OCI-LY7 (cell line): Measurements from ENCODE around the gene GP1BB. TPM values are rescaled to one million over a fixed set of nuclear protein-coding genes. Genes with fewer than 3 reads are reported as not detected.
"Not testable (repeated sequence)": the region's sequence is repeated elsewhere in the genome, so short reads cannot be mapped to it uniquely, and the experiment has no call there.

Experiments used
- BruUV-seq: library from RNA; stranded (reverse); fragments of 400-500 nt; replicated peaks from 2 replicates; lab custom pipeline; 2021; lab: Mats Ljungman, UMichigan
- CTCF ChIA-PET: fragments of 300-600 bp; sonication (Branson Sonifier 250); formaldehyde crosslinking; loops from one replicate; lab custom pipeline; 2022; ENCODE audit warnings: antibody characterized with exemption; ENCODE audit not compliant: unreplicated experiment; lab: Charles Lee
- POLR2A ChIA-PET: fragments of 300-600 bp; sonication (Branson Sonifier 250); formaldehyde crosslinking; loops from one replicate; lab custom pipeline; 2022; ENCODE audit warnings: antibody characterized with exemption; lab: Charles Lee
- DNase-seq: peaks from one replicate; pipeline ENCODE4 v3.0.0-alpha.2; 2015; ENCODE audit warnings: low spot score
- H2AFZ ChIP-seq: fragments of 200-600 bp; sonication (generic), shearing (Covaris generic); 2 replicates; pipeline ENCODE4 v1.6.1; 2014; ENCODE audit warnings: mild to moderate bottlenecking, antibody characterized with exemption, low read length, moderate library complexity
- H3K27ac ChIP-seq: fragments of 200-600 bp; sonication (generic); 2 replicates; pipeline ENCODE4 v1.5.1; 2014; ENCODE audit warnings: mixed run types, low read depth, mild to moderate bottlenecking, moderate library complexity, low read length, inconsistent platforms; ENCODE audit not compliant: poor library complexity, severe bottlenecking
- H3K36me3 ChIP-seq: fragments of 200-600 bp; sonication (generic); 2 replicates; pipeline ENCODE4 v1.6.1; 2014; ENCODE audit warnings: mild to moderate bottlenecking, antibody characterized with exemption, low read length, moderate library complexity, mixed read lengths; ENCODE audit not compliant: insufficient read depth
- H3K4me1 ChIP-seq: fragments of 200-600 bp; sonication (generic); 2 replicates; pipeline ENCODE4 v1.5.1; 2014; ENCODE audit warnings: mild to moderate bottlenecking, low read length; ENCODE audit not compliant: insufficient read depth, poor library complexity, severe bottlenecking
- H3K4me2 ChIP-seq: fragments of 200-600 bp; sonication (generic); 2 replicates; pipeline ENCODE4 v1.6.1; 2014; ENCODE audit warnings: mild to moderate bottlenecking, low read length
- H3K4me3 ChIP-seq: fragments of 200-600 bp; sonication (generic); 2 replicates; pipeline ENCODE4 v1.5.1; 2014; ENCODE audit warnings: mild to moderate bottlenecking, low read depth, low read length; ENCODE audit not compliant: poor library complexity, severe bottlenecking
- H3K79me2 ChIP-seq: fragments of 200-600 bp; sonication (generic); 2 replicates; pipeline ENCODE4 v1.6.1; 2016; ENCODE audit warnings: low read depth, mild to moderate bottlenecking, low read length, moderate library complexity, mixed read lengths; ENCODE audit not compliant: insufficient read depth
- H3K9me2 ChIP-seq: fragments of 200-600 bp; sonication (generic); 2 replicates; pipeline ENCODE4 v1.6.1; 2016; ENCODE audit warnings: mild to moderate bottlenecking, low read length, mixed read lengths; ENCODE audit not compliant: insufficient read depth
- H3K9me3 ChIP-seq: fragments of 200-600 bp; sonication (generic); 2 replicates; pipeline ENCODE4 v1.6.1; 2014; ENCODE audit warnings: mild to moderate bottlenecking, mixed run types, low read length, mixed read lengths
- H4K20me1 ChIP-seq: fragments of 200-600 bp; sonication (generic); 2 replicates; pipeline ENCODE4 v1.6.1; 2014; ENCODE audit warnings: mild to moderate bottlenecking, antibody characterized with exemption, low read length, moderate library complexity, mixed read lengths; ENCODE audit not compliant: insufficient read depth
- EZH2phosphoT487 ChIP-seq: fragments of 200-600 bp; sonication (generic); IDR thresholded peaks from 2 replicates; pipeline ENCODE4 v1.6.1; 2018; ENCODE audit warnings: low read depth, borderline replicate concordance, mild to moderate bottlenecking, mixed run types, antibody characterized with exemption, low read length, moderate library complexity, mixed read lengths
- intact Hi-C: fragments of 100-400 bp; cut with micrococcal nuclease; formaldehyde crosslinking; loops from one replicate; pipeline ENCODE4 v1.10.0; 2022; ENCODE audit not compliant: unreplicated experiment
- total RNA-seq, 2 experiments: library from RNA; depleted of rRNA in 1 of 2; stranded (reverse); fragments of >200 nt in 1 of 2; shearing (Covaris generic) in 1 of 2; gene quantifications; 2 replicates each; pipeline ENCODE4 v1.2.3, GENCODE V29; 2014 to 2022
- TF ChIP-seq, protein P1 (sequence below): fragments of 200-600 bp; sonication (generic); conservative IDR thresholded peaks from 2 replicates; pipeline ENCODE4 v1.5.1; 2014; ENCODE audit warnings: mild to moderate bottlenecking, antibody characterized with exemption, low read length, moderate library complexity, mixed read lengths

Gene GP1BB
- total RNA-seq, 2 experiments from 2014 or later, result not detected

DNA sequence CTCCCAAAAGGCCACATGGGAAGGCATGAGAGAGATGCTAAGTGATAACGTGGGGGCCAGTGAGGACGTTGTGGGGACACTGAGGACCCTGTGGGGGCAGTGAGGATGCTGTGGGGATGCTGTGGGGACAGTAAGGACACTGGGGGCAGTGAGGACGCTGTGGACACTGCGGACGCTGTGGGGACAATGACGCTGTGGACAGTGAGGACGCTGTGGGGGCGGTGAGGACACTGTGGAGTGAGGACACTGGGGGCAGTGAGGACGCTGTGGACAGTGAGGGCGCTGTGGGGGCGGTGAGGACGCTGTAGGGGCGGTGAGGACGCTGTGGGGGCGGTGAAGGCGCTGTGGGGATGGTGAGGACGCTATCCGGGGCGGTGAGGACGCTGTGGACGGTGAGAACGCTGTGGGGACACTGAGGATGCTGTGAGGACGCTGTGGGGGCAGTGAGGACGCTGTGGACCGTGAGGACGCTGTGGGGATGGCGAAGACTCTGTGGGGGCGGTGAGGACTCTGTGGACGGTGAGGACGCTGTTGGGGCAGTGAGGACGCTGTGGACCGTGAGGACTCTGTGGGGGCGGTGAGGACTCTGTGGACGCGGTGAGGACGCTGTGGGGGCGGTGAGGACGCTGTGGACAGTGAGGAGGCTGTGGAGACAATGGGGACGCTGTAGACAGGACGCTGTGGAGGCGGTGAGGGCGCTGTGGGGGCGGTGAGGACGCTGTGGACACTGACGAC is 1.8 kb downstream of the GP1BB start:
- no TSS peak for BruUV-seq
- ChIA-PET POLR2A (no interaction called here), CTCF (no interaction called here)
- TF ChIP-seq, protein P1, sequence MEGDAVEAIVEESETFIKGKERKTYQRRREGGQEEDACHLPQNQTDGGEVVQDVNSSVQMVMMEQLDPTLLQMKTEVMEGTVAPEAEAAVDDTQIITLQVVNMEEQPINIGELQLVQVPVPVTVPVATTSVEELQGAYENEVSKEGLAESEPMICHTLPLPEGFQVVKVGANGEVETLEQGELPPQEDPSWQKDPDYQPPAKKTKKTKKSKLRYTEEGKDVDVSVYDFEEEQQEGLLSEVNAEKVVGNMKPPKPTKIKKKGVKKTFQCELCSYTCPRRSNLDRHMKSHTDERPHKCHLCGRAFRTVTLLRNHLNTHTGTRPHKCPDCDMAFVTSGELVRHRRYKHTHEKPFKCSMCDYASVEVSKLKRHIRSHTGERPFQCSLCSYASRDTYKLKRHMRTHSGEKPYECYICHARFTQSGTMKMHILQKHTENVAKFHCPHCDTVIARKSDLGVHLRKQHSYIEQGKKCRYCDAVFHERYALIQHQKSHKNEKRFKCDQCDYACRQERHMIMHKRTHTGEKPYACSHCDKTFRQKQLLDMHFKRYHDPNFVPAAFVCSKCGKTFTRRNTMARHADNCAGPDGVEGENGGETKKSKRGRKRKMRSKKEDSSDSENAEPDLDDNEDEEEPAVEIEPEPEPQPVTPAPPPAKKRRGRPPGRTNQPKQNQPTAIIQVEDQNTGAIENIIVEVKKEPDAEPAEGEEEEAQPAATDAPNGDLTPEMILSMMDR, result no peak
- TF ChIP-seq EZH2phosphoT487, result no peak
- Histone ChIP-seq H3K79me2 (no peaks in the 10 kb centered on the region), H4K20me1 (no peaks in the 10 kb centered on the region), H3K4me2 (no peak overlapping the region), H2AFZ (no peak overlapping the region), H3K9me3 (no peaks in the 10 kb centered on the region), H3K4me3 (no peak overlapping the region), H3K9me2 (no peaks in the 10 kb centered on the region), H3K27ac (no peak overlapping the region), H3K4me1 (no peaks in the 10 kb centered on the region), H3K36me3 (no peaks in the 10 kb centered on the region)
- intact Hi-C loops, result no loop called here
- DNase-seq, result no peak

DNA sequence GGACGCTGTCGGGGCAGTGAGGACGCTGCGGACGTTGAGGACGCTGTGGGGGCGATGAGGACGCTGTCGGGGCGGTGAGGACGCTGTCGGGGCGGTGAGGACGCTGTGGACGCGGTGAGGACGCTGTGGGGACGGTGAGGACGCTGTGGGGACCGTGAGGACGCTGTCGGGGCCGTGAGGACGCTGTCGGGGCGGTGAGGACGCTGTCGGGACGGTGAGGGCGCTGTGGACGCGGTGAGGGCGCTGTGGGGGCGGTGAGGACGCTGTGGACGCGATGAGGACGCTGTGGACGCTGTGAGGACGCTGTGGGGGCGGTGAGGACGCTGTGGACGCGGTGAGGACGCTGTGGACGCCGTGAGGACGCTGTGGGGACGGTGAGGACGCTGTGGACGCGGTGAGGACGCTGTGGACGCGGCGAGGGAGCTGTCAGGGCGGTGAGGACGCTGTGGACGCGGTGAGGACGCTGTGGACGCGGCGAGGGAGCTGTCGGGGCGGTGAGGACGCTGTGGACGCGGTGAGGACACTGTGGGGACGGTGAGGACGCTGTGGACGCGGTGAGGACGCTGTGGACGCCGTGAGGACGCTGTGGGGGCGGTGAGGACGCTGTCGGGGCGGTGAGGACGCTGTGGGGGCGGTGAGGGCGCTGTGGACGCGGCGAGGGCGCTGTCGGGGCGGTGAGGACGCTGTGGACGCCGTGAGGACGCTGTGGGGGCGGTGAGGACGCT is 2.9 kb downstream of the GP1BB start:
- intact Hi-C loops, DNase-seq, H4K20me1 ChIP-seq, BruUV-seq, H3K9me2 ChIP-seq, H3K36me3 ChIP-seq, H3K4me3 ChIP-seq, H3K79me2 ChIP-seq, CTCF ChIA-PET, H3K4me1 ChIP-seq, POLR2A ChIA-PET, H3K27ac ChIP-seq, H3K4me2 ChIP-seq, H2AFZ ChIP-seq, H3K9me3 ChIP-seq: not testable (repeated sequence)

DNA sequence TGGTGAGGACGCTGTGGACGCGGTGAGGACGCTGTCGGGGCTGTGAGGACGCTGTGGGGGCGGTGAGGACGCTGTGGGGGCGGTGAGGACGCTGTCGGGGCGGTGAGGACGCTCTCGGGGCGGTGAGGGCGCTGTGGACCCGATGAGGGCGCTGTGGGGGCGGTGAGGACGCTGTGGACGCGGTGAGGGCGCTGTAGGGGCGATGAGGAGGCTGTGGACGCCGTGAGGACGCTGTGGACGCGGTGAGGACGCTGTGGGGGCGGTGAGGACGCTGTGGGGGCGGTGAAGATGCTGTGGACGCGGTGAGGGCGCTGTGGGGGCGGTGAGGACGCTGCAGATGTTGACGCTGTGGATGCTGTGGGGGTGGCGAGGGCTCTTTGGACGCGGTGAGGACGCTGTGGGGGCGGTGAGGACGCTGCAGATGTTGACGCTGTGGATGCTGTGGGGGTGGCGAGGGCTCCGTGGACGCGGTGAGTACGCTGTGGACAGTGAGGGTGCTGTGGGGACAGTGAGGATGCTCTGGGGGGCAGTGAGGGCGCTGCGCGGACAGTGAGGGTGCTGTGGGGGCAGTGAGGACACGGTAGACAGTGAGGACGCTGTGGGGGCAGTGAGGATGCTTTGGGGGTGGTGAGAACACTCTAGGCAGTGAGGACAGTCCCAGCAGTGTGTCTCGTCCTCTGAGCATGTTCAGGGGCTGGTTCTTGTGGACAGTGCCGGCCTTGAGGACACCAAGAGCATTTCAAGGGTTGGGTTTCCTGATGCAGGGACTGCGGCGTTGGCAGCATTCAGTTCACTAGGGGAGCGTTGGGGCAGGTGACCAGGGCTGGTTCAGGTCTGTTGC is 4.2 kb downstream of the GP1BB start:
- Histone ChIP-seq H3K4me1 (peaks cover 6% of the 10 kb centered on the region), H4K20me1 (no peaks in the 10 kb centered on the region), H3K79me2 (no peaks in the 10 kb centered on the region), H2AFZ (no peak overlapping the region), H3K4me3 (no peak overlapping the region), H3K9me2 (no peaks in the 10 kb centered on the region), H3K9me3 (no peaks in the 10 kb centered on the region), H3K27ac (no peak overlapping the region), H3K36me3 (no peaks in the 10 kb centered on the region), H3K4me2 (no peak overlapping the region)
- BruUV-seq, result no TSS peak
- no peak for DNase-seq
- intact Hi-C loops, result no loop called here
- POLR2A ChIA-PET, result no interaction called here
- TF ChIP-seq, protein P1, result no peak
- TF ChIP-seq EZH2phosphoT487, result no peak
- CTCF ChIA-PET, result no interaction called here
